Fibroblast of mammary gland (primary cell): ENCODE data around the gene AP1B1.
A peak's percentile ranks its signal among the peaks of the same experiment; 100 is the strongest.

Experiments
- DNase-seq: peaks from one replicate; pipeline ENCODE4 v3.0.0-alpha.2; 2010; ENCODE audit warnings: low read depth
- H3K4me3 ChIP-seq: 2 replicates; pipeline ENCODE4 v1.5.1; 2011; ENCODE audit warnings: low read depth, mild to moderate bottlenecking, low read length, moderate library complexity; ENCODE audit not compliant: control insufficient read depth
- CTCF ChIP-seq: conservative IDR thresholded peaks from 2 replicates; pipeline ENCODE4 v1.5.1; 2011; ENCODE audit warnings: low read depth, low read length, inconsistent platforms; ENCODE audit not compliant: control insufficient read depth, insufficient read depth

Gene AP1B1

GRCh38 chr22:29396126-29396525, 7.8 kb upstream of the AP1B1 start:
- TF ChIP-seq CTCF: no peak
- no peak for DNase-seq
- H3K4me3 ChIP-seq: no peak overlapping the region

GRCh38 chr22:29394931-29395581, 6.7 kb upstream of the AP1B1 start:
- peak; percentile 72 for DNase-seq
- H3K4me3 ChIP-seq: no peak overlapping the region
- peak; percentile 80 for TF ChIP-seq CTCF

GRCh38 chr22:29393019-29393608, 4.7 kb upstream of the AP1B1 start:
- no peak overlapping the region for H3K4me3 ChIP-seq
- DNase-seq: no peak
- no peak for TF ChIP-seq CTCF

- no peak overlapping the region for H3K4me3 ChIP-seq
- no peak for TF ChIP-seq CTCF
- no peak for DNase-seq
Observed at GRCh38 chr22:29391546-29391945, 3.2 kb upstream of the AP1B1 start.

GRCh38 chr22:29390270-29390669, 1.9 kb upstream of the AP1B1 start:
- no peak for DNase-seq
- H3K4me3 ChIP-seq: no peak overlapping the region
- no peak for TF ChIP-seq CTCF

GRCh38 chr22:29388759-29389090, 355 bp upstream of the AP1B1 start:
- H3K4me3 ChIP-seq: peak overlapping the region; percentile 81
- no peak for DNase-seq
- no peak for TF ChIP-seq CTCF
